GM21528 (cell line): ENCODE results near the gene ZNF483.
"Not testable (repeated sequence)": the region's sequence is repeated elsewhere in the genome, so short reads cannot be mapped to it uniquely, and the experiment has no call there.

ENCODE experiments used
- ATAC-seq: cut with Tn5 transposase; IDR thresholded peaks from one replicate; pipeline ENCODE4 v1.9.1; 2021; ENCODE audit warnings: mild to moderate bottlenecking, moderate library complexity; ENCODE audit not compliant: unreplicated experiment, low FRiP score

ZNF483 gene

GRCh38 chr9:111525056-111525977 is at the start of gene ZNF483:
TSS of gene ZNF483 (plus strand) at chr9:111525179. CDS start at chr9:111527396, 2,217 bp downstream.
- ATAC-seq = peak; percentile 61

GRCh38 chr9:111475195-111475594 is 49.8 kb upstream of the ZNF483 start:
- no peak for ATAC-seq

GRCh38 chr9:111477677-111478076 is 47.3 kb upstream of the ZNF483 start:
- ATAC-seq = no peak

- ATAC-seq = no peak
These were observed 42.9 kb upstream of the ZNF483 start for GRCh38 chr9:111481885-111482636.

GRCh38 chr9:111482694-111483438 is 42.1 kb upstream of the ZNF483 start:
- ATAC-seq = peak; percentile 72

- peak; percentile 46 for ATAC-seq
These were observed 41.5 kb upstream of the ZNF483 start for GRCh38 chr9:111483439-111483857.

GRCh38 chr9:111483858-111484571 is 41.0 kb upstream of the ZNF483 start, which contains the start of gene ECPAS:
TSS of gene ECPAS (minus strand) at chr9:111484383. CDS start at chr9:111472918, 11,465 bp downstream.
- peak; percentile 61 for ATAC-seq

GRCh38 chr9:111484572-111484894 is 40.4 kb upstream of the ZNF483 start:
- peak; percentile 1 for ATAC-seq

GRCh38 chr9:111497196-111497595 is 27.8 kb upstream of the ZNF483 start:
- ATAC-seq = not testable (repeated sequence)

- no peak for ATAC-seq
These were observed 23.9 kb upstream of the ZNF483 start for GRCh38 chr9:111501005-111501562.

- ATAC-seq = no peak
These were observed 23.3 kb upstream of the ZNF483 start for GRCh38 chr9:111501648-111502047.

GRCh38 chr9:111502506-111502905 is 22.5 kb upstream of the ZNF483 start:
- no peak for ATAC-seq

- ATAC-seq = not testable (repeated sequence)
These were observed 13.4 kb upstream of the ZNF483 start for GRCh38 chr9:111511581-111511980.

- no peak for ATAC-seq
These were observed 10.0 kb upstream of the ZNF483 start for GRCh38 chr9:111514967-111515366.

- ATAC-seq = no peak
These were observed 8.9 kb upstream of the ZNF483 start for GRCh38 chr9:111516061-111516465.

GRCh38 chr9:111524731-111525055 is 286 bp upstream of the ZNF483 start:
- ATAC-seq = no peak

GRCh38 chr9:111527347-111527746 is 2.4 kb downstream of the ZNF483 start:
- no peak for ATAC-seq

GRCh38 chr9:111529787-111530186 is 4.8 kb downstream of the ZNF483 start:
- ATAC-seq = no peak

- ATAC-seq = no peak
These were observed 6.7 kb downstream of the ZNF483 start for GRCh38 chr9:111531716-111532115.
